ENCODE results near the gene MIPEP.

DNA sequence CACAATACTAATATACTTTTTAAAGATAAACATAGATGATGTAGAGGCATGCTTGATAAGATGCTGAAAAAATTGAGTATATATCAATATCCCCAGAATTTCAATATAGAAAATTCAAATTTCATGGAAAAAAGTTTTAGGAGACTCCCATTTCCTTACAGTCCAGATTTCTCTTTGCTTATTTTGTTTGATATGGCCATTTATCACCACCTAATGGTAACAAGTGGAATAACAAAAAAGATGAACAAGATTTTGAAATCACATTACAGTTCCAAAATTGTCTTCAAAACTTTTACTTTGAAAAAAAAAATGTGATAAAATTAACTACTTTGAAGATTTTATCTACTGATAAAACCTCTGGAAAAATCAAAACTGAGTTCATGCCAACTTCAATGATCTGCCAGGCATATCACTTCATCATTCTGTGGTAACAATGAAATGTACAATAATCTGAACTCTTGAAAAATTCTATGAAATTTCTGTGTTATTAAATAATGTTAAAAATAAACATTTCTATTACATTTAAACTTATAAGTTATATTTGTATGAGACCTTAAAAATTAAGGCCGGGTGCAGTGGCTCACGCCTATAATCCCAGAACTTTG lies 17.5 kb downstream of the MIPEP start:
- no peak for TF ChIP-seq EZH2 (IDR thresholded peaks at IDR 0.05; ENCODE audit: low read length, missing control alignments)
- TF ChIP-seq, protein P1, sequence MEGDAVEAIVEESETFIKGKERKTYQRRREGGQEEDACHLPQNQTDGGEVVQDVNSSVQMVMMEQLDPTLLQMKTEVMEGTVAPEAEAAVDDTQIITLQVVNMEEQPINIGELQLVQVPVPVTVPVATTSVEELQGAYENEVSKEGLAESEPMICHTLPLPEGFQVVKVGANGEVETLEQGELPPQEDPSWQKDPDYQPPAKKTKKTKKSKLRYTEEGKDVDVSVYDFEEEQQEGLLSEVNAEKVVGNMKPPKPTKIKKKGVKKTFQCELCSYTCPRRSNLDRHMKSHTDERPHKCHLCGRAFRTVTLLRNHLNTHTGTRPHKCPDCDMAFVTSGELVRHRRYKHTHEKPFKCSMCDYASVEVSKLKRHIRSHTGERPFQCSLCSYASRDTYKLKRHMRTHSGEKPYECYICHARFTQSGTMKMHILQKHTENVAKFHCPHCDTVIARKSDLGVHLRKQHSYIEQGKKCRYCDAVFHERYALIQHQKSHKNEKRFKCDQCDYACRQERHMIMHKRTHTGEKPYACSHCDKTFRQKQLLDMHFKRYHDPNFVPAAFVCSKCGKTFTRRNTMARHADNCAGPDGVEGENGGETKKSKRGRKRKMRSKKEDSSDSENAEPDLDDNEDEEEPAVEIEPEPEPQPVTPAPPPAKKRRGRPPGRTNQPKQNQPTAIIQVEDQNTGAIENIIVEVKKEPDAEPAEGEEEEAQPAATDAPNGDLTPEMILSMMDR (conservative IDR thresholded peaks at IDR 0.05 in 1 of 2, IDR thresholded peaks at IDR 0.05 in 1 of 2; ENCODE audit: low read depth in 1 of 2, low read length in 2 of 2), result peak in 1 of 2 donors; percentile 22
